Left ventricle myocardium superior (tissue), 1 donor: ENCODE results near the gene MCCC2. TPM values are rescaled to one million over a fixed set of nuclear protein-coding genes. Genes with fewer than 3 reads are reported as not detected.
"Not testable (repeated sequence)": the region's sequence is repeated elsewhere in the genome, so short reads cannot be mapped to it uniquely, and the experiment has no call there.

Experiments used
- ATAC-seq: fragments of 200-7000 bp; cut with Tn5 transposase; one replicate; pipeline ENCODE4 v1.9.1; 2020; ENCODE audit warnings: mild to moderate bottlenecking, moderate library complexity
- DNase-seq: peaks from one replicate; pipeline ENCODE4 v3.0.0-alpha.2; 2020
- intact Hi-C: fragments of 100-400 bp; cut with micrococcal nuclease; formaldehyde crosslinking; loops from one replicate; pipeline ENCODE4 v1.11.0; 2022
- long read RNA-seq: library from polyadenylated mRNA; unstranded; transcript quantifications from one replicate; pipeline ENCODE4 v2.0.0, GENCODE V29; 2021
- total RNA-seq: library from RNA; stranded (reverse); fragmentation: NEBNext Ultra II Directional; extraction: Animal tissue kit (Norgen Biotek cat#: 25700); gene quantifications from one replicate; pipeline ENCODE4 v1.2.1, GENCODE V29; 2021
- donor health status: DM: no; HTN: yes; CAD: no; lungs with severe emphysema.

Gene MCCC2
- total RNA-seq: 118 TPM
- long read RNA-seq, transcript MCCC2-205 (11 exons, 1,214 nt): minor isoform, 24 of 101 reads
- long read RNA-seq, transcript MCCC2-201 (17 exons, 3,665 nt): major isoform, 26 of 101 reads
- long read RNA-seq, partial matches to known transcripts: 17 of 101 reads
- long read RNA-seq, other reads (novel, unspliced or antisense): 34 of 101 reads

- DNase-seq (peak; percentile 99), ATAC-seq (peak; percentile 100)
- intact Hi-C loops: loop anchor here (10.0 kb wide), 1 partner anchor 168 kb away; no protein-coding TSS in a partner anchor
These were observed at the start of gene MCCC2 for GRCh38 chr5:71586941-71587765. Gene MCCC2 (plus strand): TSS chr5:71587340. CDS start chr5:71587426, 86 bp downstream.

GRCh38 chr5:71537687-71538086 is 49.5 kb upstream of the MCCC2 start:
- DNase-seq: no peak
- intact Hi-C loops: no loop called here
- no peak for ATAC-seq

GRCh38 chr5:71550885-71551284 is 36.3 kb upstream of the MCCC2 start:
- ATAC-seq, intact Hi-C loops, DNase-seq: not testable (repeated sequence)

- DNase-seq, ATAC-seq, intact Hi-C loops: not testable (repeated sequence)
These were observed 35.6 kb upstream of the MCCC2 start for GRCh38 chr5:71551582-71551981.

- ATAC-seq, DNase-seq, intact Hi-C loops: not testable (repeated sequence)
These were observed 35.0 kb upstream of the MCCC2 start for GRCh38 chr5:71552026-71552749.

GRCh38 chr5:71563161-71563560 is 24.0 kb upstream of the MCCC2 start:
- intact Hi-C loops: no loop called here
- ATAC-seq (no peak), DNase-seq (no peak)

- ATAC-seq (no peak), DNase-seq (no peak)
- intact Hi-C loops: no loop called here
These were observed 22.2 kb upstream of the MCCC2 start for GRCh38 chr5:71564895-71565294.

- intact Hi-C loops: no loop called here
- ATAC-seq: no peak
- DNase-seq: no peak
These were observed 17.2 kb upstream of the MCCC2 start for GRCh38 chr5:71569748-71570509.

GRCh38 chr5:71571811-71572210 is 15.3 kb upstream of the MCCC2 start:
- ATAC-seq, DNase-seq, intact Hi-C loops: not testable (repeated sequence)

- ATAC-seq (peak; percentile 84), DNase-seq (no peak)
- intact Hi-C loops: no loop called here
These were observed 13.5 kb upstream of the MCCC2 start for GRCh38 chr5:71573591-71573990.

- intact Hi-C loops, ATAC-seq: not testable (repeated sequence)
These were observed 11.6 kb upstream of the MCCC2 start for GRCh38 chr5:71575588-71575987.

GRCh38 chr5:71576241-71576640 is 10.9 kb upstream of the MCCC2 start:
- no peak for ATAC-seq
- intact Hi-C loops: no loop called here

More at GRCh38 chr5:71575588-71575987, 11.6 kb upstream of the MCCC2 start:
- DNase-seq: not testable (repeated sequence)

GRCh38 chr5:71577839-71578238 is 9.3 kb upstream of the MCCC2 start:
- DNase-seq, ATAC-seq, intact Hi-C loops: not testable (repeated sequence)

More at GRCh38 chr5:71576241-71576640, 10.9 kb upstream of the MCCC2 start:
- DNase-seq: no peak

GRCh38 chr5:71582945-71583584 is 4.1 kb upstream of the MCCC2 start:
- DNase-seq (no peak), ATAC-seq (no peak)
- intact Hi-C loops: loop anchor here (10.0 kb wide), 1 partner anchor 172 kb away; no protein-coding TSS in a partner anchor

- ATAC-seq (no peak), DNase-seq (no peak)
- intact Hi-C loops: loop anchor here (10.0 kb wide), 1 partner anchor 169 kb away; no protein-coding TSS in a partner anchor
These were observed 844 bp upstream of the MCCC2 start for GRCh38 chr5:71586052-71586940.

GRCh38 chr5:71587766-71588532 is 809 bp downstream of the MCCC2 start:
- ATAC-seq (peak; percentile 4), DNase-seq (peak; percentile 31)
- intact Hi-C loops: loop anchor here (10.0 kb wide), 1 partner anchor 167 kb away; no protein-coding TSS in a partner anchor

GRCh38 chr5:71588533-71588885 is 1.4 kb downstream of the MCCC2 start:
- DNase-seq (no peak), ATAC-seq (no peak)
- intact Hi-C loops: loop anchor here (10.0 kb wide), 1 partner anchor 166 kb away; no protein-coding TSS in a partner anchor
